Raji (cell line): ENCODE results near the gene KRT9.
"Not testable (repeated sequence)": the region's sequence is repeated elsewhere in the genome, so short reads cannot be mapped to it uniquely, and the experiment has no call there.

Experiments used
- POLR2A ChIP-seq: IDR thresholded peaks from 2 replicates; pipeline ENCODE4 v1.6.1; 2011; ENCODE audit warnings: low read depth, low read length, control low read depth; ENCODE audit not compliant: insufficient read depth

KRT9 gene, protein sequence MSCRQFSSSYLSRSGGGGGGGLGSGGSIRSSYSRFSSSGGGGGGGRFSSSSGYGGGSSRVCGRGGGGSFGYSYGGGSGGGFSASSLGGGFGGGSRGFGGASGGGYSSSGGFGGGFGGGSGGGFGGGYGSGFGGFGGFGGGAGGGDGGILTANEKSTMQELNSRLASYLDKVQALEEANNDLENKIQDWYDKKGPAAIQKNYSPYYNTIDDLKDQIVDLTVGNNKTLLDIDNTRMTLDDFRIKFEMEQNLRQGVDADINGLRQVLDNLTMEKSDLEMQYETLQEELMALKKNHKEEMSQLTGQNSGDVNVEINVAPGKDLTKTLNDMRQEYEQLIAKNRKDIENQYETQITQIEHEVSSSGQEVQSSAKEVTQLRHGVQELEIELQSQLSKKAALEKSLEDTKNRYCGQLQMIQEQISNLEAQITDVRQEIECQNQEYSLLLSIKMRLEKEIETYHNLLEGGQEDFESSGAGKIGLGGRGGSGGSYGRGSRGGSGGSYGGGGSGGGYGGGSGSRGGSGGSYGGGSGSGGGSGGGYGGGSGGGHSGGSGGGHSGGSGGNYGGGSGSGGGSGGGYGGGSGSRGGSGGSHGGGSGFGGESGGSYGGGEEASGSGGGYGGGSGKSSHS

DNA sequence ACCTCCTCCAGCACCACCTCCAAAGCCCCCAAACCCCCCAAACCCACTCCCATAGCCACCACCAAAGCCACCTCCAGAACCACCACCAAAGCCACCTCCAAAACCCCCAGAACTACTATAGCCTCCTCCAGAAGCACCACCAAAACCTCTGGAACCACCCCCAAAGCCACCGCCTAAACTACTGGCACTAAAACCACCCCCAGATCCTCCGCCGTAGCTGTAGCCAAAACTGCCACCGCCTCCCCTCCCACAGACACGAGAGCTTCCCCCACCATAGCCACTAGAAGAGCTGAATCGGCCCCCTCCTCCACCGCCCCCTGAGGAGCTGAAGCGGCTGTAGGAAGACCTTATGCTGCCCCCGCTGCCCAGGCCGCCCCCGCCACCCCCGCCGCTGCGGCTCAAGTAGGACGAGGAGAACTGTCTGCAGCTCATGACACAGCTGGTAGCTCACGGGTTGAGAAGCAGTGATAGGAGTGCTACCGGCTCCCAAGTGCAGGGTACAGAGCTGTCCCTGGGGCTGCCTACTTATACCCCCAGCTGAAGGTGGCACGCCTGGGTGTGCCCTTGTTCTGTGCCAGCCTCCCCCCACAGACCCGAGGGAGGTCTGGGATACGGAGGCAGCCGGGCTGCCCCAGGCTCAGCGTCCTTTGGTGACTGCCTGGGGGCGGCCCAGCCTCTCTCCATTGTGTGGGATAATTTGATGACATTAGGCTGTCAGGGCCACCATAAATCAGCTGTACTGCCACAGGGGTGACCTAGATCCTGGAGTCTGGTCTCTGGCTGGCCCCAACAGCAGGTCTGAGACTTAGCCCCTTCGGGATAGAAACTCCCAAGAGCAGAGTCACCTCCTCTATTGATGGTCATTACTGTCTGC is at the start of gene KRT9:
TSS of gene KRT9 (minus strand) at position 499 of the 874 bp plus-strand sequence. CDS start at position 432, 67 bp downstream.
- TF ChIP-seq POLR2A = no peak

DNA sequence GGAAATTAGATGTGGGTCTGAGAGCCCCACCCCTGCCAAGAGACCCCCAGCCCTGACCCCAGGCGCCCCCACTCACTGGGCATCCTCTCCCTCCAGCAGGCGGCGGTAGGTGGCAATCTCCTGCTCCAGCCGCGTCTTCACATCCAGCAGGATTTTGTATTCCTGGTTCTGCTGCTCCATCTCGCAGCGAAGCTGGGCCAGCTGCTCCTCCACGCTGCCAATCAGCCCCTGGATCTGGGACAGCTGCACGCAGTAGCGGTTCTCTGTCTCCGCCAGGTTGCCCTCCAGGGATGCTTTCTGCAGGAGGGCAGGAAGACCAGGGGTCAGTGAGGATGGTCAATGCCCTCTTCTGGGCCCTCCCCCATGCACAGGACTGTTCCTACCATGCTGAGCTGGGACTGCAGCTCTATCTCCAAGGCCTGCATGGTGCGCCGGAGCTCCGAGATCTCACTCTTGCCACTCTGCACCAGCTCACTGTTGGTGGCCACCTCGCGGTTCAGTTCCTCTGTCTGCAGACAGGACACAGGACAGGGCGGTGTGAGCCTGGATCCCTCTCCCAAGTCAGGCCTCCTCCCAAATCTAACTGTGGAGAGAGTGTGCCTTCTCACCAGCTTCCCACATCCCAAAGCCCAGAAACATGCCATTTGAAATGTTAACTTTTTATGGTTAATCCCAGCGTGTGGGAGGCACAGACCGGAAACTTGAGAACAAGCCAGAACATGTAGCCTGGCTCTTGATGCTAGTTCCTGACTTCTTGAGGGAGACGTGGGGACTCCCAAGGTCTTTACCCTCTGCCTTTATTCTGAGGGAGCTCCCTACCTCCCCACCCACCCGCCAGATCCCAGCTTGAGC is 49.0 kb upstream of the KRT9 start:
- no peak for TF ChIP-seq POLR2A

DNA sequence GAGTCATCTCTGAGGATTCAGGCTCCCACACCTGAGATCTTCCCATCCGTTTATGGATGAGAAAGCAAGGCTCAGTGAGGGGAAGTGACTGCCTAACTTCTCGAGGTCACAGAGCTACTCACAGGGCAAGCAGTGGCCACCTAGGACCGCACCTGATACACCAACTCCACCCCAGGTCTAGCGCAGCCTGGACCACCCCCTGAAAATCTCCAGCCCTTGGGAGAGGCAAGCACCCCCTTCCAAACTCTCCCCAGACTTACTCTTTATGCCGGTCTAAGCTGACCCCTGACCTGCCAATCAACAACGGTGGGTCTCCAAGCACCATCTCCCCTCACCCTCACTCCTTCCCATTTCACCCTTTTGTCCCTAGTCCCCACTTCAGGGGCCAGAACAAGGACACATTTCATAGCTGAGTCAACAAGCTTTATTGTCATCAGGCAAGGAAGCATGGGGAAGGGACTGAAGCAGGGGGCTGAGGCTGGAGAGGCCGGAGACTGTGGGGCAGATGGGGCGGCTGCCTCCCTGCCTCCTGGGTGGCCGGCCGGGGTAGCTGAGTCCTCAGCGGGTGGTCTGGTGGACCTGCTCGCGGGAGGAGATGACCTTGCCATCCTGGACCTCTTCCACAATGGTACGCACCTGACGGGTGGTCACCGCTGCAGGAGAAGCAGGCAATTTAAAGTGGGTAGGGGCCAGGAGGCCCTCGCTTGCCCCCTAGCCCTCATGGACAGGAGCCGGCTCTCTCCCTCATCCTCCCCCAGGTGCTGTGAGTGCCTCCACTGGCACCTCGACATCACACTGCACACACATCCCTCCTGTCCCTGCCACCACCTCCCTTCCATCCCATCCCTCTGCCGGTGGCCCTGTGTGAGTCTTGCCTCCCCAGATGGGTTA is 47.4 kb upstream of the KRT9 start:
- no peak for TF ChIP-seq POLR2A

DNA sequence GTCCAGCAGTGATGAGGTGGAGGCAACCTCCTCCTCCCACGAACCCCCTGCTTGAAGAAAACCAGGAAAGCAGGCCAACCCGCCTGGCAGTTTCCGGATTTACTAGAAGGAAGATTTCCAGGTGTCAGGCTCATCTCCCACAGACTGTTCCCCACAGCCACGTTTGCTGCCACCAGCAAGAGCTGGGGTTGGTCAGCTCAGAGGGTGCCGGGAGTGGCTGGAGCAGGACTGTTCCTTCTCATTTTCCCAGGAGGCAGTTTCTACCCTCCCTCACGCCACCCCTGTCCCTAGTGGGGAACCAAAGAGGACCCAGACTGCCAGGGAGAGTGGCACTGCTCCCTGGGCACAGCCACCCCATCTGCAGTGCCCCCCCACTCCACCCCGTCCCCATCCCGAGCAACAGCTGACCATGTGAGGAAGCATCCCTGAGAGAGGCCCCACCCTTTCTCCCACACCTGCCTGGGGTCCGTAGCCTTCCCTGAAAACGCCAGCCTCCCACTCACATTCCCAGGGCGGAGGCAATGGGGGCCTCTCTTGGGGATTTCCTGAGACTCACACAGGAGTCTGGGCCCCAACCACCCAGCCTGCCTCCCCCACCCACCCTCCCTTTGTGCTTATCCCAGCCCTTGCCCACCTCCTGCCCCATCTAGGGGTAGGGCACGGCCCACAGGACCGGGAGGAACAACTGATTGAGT is 46.6 kb upstream of the KRT9 start:
- no peak for TF ChIP-seq POLR2A

DNA sequence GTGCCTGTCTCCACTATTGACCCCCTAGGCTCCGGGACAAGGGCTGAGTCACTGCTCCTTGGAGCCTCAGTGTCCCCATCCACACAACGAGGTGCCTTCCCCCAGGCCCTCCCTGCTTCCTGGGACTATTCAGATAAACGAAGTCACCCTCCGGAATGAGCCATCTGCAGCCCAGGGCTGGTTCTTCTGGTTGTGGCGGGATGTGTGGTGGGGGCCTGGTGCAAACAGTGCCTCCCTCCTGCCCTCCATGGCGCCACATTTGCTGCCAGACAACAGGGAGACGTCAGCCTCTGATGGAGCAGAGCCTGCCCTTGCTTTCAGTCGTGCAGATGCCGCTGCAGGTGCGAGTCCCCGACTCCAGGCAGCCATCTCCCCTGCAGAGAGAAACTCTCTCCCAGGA is 45.8 kb upstream of the KRT9 start:
- no peak for TF ChIP-seq POLR2A

DNA sequence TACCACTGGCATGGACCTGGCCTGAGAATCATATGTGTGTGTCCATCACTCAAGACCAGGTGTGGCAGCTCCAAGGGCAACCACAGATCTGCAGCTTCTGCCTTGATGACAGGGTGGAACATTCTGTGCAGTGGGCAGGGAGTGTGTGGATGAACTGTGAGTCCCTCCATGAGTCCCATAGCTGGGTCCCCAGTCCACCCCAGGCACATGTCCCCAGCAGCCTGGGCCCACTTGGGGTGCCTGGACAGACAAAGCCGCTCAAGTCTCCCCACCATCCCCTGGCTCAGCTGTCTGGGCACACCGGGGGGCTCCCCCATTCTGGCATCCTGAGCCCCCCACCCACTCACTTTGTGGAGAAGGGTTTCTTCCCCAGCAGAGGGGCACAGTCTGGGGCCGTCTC is 45.3 kb upstream of the KRT9 start:
- TF ChIP-seq POLR2A = no peak

DNA sequence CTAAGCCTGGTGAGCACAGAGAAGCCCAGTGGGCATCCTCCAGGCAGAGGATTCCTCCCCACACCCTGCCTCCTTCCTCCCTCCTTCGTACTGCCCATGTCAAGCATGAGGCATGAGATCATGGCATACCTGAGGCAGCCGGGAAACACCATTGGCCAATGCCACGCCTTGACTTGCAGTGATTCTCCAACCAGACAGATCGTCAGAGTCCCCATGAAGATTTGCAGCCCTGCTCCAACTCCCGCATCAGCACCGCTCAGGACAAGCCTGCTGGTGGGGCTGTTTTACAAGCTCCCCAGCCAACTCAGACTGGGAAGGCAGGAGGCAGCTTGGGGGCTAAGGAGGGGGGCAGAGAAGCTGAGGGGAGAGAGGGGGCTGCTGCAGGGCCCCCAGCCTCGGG is 43.6 kb upstream of the KRT9 start:
- TF ChIP-seq POLR2A = no peak

DNA sequence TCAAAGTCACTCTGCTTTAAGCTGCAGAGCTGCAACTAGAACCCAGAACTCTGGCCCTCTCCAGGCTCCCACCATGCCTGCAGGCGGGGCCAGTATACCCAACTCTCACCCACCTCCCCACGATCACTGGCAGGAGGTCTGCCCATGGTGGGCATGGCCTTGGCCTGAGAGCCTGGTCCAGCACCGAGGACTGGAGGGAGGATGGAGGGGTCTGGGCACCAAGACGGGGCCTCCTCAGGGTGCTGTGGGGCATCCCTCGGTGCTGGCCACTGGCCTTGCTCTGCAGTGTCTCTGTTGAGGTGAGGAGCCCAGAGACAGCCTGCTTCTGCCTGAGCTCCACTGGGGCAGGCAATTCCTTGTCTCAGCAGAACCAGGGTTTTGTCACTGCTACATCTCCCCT is 42.2 kb upstream of the KRT9 start:
- TF ChIP-seq POLR2A = no peak

DNA sequence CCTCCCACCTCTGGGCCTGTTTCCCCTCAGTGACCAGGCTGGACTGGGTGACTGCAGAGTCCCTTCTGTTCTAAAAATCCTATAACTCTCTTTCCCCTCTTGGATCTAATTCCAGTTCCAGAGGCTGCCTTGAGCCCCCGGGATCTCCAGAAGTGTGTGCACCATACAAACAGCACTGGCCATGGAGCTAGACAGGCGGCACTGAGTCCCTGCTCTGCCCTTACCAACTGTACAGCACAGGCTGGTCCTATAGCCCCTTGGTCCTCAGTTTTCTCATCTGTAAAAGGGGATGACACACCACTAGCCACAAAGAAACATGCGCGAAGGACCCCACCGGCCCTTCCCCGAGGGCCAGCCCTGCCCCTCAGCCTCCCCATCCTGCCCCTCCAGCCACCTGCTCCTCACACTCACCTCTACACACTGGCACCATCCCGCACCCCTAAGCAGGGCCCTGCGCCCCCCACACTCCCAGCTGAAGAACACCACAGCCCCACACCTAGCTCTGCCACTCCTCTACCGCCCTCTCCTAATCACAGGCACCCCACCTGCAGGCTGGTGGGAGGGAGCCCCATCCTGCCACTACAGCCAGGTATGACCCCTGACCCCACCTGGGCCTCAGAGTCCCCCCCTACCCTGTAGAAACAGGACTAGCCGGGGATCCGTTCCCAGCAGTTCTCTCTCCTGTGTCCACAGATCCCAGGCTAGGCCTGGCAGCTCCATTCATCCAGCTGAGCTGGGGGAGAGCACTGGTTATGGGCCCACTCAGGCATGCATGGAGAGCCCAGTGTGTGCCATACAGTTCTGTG is 41.6 kb upstream of the KRT9 start:
- no peak for TF ChIP-seq POLR2A

DNA sequence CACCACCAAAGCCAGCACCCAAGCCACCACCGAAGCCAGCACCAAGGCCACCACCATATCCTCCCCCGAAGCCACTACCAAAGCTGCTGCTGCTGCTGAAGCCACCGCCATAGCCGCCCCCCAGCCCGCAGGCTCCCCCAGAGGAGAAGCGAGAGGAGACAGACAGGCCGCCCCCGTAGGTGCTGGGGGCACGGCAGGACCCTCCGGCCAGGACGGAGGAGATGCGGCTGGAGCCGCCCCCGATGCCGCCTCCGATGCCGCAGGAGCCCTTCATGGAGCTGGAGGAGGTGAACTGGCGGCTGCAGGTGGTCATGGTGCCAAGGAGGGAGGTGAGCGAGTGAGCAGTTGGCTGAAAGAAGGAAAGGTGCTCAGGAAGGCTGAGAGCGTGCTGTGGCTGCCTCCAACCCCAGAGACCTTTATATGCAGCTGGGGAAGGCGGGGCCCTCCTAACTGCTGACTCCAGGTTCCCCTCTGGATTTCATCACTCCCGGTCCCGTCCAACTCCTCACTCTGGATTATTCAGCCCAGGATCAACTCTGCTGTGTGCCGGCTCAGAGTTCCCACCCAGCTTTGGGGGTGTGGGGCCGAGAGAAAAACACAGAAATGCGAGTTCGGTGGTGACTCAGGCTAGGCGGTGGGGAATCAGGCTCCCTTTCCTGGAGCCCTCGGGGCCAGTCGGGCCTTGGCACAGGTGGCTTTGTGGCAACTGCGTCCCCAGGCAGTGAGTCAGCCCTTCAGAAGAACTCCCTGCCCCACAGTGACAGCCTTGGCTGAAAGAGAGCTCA is 40.7 kb upstream of the KRT9 start, which contains the start of gene KRT16:
TSS of gene KRT16 (minus strand) at position 392 of the 785 bp plus-strand sequence. CDS start at position 313, 79 bp downstream.
- TF ChIP-seq POLR2A = not testable (repeated sequence)

DNA sequence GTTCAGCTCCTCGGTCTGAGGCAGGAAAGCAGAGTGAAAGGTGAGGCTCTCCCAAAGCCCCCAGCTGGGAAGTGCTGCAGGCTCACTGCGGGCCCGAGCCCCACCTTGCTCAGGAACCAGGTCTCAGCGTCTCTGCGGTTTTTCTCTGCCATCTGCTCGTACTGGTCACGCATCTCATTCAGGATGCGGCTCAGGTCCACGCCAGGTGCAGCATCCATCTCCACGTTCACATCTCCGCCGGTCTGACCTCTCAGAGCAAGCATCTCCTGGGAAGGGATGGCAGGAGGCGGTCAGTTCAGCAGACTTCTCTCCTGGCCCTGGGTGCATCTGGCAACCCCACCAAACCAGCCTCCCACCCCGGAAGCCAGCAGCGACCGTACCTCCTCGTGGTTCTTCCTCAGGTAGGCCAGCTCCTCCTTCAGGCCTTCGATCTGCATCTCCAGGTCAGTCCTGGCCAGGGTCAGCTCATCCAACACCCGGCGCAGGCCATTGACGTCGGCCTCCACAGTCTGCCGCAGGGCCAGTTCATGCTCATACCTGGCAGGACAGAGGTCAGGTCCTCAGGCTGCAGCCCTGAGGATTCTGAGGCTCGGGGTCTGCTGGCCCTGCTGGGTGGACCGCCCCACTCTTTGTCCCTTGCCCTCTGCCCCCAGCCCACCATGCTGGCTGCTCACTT is 39.2 kb upstream of the KRT9 start:
- no peak for TF ChIP-seq POLR2A

DNA sequence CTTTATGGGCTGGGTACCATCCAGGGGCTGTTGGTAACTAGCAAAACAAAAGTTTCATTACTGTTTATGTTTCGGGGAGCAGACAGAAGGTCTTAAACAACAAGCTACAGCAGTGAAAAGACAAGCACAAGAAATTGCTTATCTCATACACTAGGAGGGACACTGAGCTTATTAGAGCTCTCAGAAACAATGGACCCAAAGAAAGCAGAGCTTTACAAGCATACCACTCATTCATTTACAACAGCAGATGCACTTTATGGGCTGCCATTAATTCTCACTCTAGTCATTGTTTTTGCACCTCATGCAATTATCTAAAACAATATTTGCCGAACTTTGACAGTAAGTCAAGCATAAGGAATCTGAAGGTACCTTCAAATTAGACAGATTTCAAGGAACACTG is 30.7 kb upstream of the KRT9 start:
- TF ChIP-seq POLR2A = no peak
